VCaP (cell line): Measurements from ENCODE around the gene ARMC9.

ENCODE experiments used
- H3K27ac ChIP-seq: fragments of 450-650 bp; 2 replicates; pipeline ENCODE4 v1.5.1; 2017
- CTCF ChIP-seq: fragments of 450-650 bp; conservative IDR thresholded peaks from 2 replicates; pipeline ENCODE4 v1.5.1; 2017; ENCODE audit warnings: mild to moderate bottlenecking, moderate library complexity

The ARMC9 gene

GRCh38 chr2:231321021-231321420 is 122.6 kb downstream of the ARMC9 start:
- no peak overlapping the region for H3K27ac ChIP-seq
- no peak for TF ChIP-seq CTCF

GRCh38 chr2:231321556-231322334 is 123.3 kb downstream of the ARMC9 start:
- TF ChIP-seq CTCF = no peak
- H3K27ac ChIP-seq = no peak overlapping the region

GRCh38 chr2:231323316-231323715 is 124.9 kb downstream of the ARMC9 start:
- no peak overlapping the region for H3K27ac ChIP-seq
- TF ChIP-seq CTCF = no peak

GRCh38 chr2:231325826-231326225 is 127.4 kb downstream of the ARMC9 start:
- no peak for TF ChIP-seq CTCF
- no peak overlapping the region for H3K27ac ChIP-seq

GRCh38 chr2:231326404-231326803 is 128.0 kb downstream of the ARMC9 start:
- TF ChIP-seq CTCF = no peak

GRCh38 chr2:231330311-231330710 is 131.9 kb downstream of the ARMC9 start:
- H3K27ac ChIP-seq = no peak overlapping the region
- no peak for TF ChIP-seq CTCF

More at GRCh38 chr2:231326404-231326803, 128.0 kb downstream of the ARMC9 start:
- no peak overlapping the region for H3K27ac ChIP-seq

- H3K27ac ChIP-seq = no peak overlapping the region
- TF ChIP-seq CTCF = no peak
Measured at GRCh38 chr2:231331533-231331932, 133.1 kb downstream of the ARMC9 start.
